GM12864 (cell line): ENCODE measurements around the gene EXOC3.

ENCODE experiments used
- DNase-seq: peaks from one replicate; pipeline ENCODE4 v3.0.0-alpha.2; 2011; ENCODE audit warnings: low read depth
- H3K4me3 ChIP-seq: 2 replicates; pipeline ENCODE4 v1.5.1; 2011; ENCODE audit warnings: mild to moderate bottlenecking, low read depth, low read length, control low read depth
- TF ChIP-seq, protein P1 (sequence below): IDR thresholded peaks from 2 replicates; pipeline ENCODE4 v1.5.1; 2011; ENCODE audit warnings: low read depth, mild to moderate bottlenecking, moderate library complexity, low read length, control low read depth, inconsistent platforms; ENCODE audit errors: missing control alignments

EXOC3 gene

GRCh38 chr5:454936-455335, 12.0 kb downstream of the EXOC3 start:
- H3K4me3 ChIP-seq = no peak overlapping the region
- TF ChIP-seq, protein P1, sequence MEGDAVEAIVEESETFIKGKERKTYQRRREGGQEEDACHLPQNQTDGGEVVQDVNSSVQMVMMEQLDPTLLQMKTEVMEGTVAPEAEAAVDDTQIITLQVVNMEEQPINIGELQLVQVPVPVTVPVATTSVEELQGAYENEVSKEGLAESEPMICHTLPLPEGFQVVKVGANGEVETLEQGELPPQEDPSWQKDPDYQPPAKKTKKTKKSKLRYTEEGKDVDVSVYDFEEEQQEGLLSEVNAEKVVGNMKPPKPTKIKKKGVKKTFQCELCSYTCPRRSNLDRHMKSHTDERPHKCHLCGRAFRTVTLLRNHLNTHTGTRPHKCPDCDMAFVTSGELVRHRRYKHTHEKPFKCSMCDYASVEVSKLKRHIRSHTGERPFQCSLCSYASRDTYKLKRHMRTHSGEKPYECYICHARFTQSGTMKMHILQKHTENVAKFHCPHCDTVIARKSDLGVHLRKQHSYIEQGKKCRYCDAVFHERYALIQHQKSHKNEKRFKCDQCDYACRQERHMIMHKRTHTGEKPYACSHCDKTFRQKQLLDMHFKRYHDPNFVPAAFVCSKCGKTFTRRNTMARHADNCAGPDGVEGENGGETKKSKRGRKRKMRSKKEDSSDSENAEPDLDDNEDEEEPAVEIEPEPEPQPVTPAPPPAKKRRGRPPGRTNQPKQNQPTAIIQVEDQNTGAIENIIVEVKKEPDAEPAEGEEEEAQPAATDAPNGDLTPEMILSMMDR = no peak

DNA sequence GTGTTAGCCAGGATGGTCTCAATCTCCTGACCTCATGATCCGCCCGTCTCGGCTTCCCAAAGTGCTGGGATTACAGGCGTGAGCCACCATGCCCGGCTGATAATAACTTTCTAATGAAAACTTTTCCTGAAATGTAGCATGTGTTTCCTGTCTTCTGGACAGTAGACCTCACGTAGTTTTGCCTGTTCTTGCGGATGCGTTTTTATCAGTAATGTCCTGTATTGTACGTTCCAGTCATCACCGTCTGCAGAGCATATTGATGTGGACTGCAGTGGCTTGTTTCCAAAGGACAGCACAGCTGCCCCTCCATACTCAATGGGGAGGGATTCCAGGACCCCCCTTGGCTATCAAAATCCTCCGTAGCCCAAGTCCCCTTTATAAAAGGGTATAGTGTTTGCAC, 12.8 kb downstream of the EXOC3 start:
- H3K4me3 ChIP-seq = no peak overlapping the region
- no peak for DNase-seq
- TF ChIP-seq, protein P1 = no peak

More at GRCh38 chr5:454936-455335, 12.0 kb downstream of the EXOC3 start:
- no peak for DNase-seq

DNA sequence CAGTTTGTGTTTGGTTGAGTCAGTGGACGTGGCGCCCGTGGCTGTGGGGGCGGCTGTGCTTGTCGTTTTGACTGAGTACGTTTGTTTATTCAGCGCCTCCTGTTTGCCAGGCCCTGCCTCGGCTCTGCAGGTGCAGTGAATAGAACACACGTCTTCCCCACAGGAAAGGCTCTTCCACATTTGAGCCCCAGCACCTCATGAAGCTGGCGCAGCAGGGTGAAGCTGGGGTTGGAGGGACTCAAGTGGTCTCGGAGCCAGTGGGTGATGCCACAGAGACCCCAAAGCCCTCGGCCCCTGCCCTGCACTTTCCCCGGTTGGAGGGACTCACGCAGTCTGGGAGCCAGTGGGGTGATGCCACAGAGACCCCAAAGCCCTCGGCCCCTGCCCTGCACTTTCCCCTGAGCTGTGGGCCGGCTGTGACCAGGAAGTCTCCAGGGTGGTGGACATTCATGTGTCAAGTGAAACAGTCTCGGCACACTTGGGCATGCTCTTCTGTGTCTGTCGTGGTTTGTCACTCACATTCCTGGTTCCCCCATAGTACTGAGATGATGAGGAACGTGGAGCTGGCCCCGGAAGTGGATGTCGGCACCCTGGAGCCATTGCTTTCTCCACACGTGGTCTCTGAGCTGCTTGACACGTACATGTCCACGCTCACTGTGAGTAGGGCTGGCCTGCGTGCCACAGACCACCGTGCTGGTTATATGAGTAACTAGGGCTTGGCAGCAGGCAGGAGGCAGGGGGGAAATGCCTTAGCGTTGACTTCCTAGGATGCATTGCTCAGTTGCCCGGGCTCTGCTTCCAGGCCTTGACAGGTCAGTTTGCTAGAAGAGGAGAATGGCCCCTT, 13.6 kb downstream of the EXOC3 start:
- H3K4me3 ChIP-seq = no peak overlapping the region
- DNase-seq = no peak
- TF ChIP-seq, protein P1 = no peak

GRCh38 chr5:457195-457961, 14.4 kb downstream of the EXOC3 start:
- no peak overlapping the region for H3K4me3 ChIP-seq
- TF ChIP-seq, protein P1 = no peak
- no peak for DNase-seq

DNA sequence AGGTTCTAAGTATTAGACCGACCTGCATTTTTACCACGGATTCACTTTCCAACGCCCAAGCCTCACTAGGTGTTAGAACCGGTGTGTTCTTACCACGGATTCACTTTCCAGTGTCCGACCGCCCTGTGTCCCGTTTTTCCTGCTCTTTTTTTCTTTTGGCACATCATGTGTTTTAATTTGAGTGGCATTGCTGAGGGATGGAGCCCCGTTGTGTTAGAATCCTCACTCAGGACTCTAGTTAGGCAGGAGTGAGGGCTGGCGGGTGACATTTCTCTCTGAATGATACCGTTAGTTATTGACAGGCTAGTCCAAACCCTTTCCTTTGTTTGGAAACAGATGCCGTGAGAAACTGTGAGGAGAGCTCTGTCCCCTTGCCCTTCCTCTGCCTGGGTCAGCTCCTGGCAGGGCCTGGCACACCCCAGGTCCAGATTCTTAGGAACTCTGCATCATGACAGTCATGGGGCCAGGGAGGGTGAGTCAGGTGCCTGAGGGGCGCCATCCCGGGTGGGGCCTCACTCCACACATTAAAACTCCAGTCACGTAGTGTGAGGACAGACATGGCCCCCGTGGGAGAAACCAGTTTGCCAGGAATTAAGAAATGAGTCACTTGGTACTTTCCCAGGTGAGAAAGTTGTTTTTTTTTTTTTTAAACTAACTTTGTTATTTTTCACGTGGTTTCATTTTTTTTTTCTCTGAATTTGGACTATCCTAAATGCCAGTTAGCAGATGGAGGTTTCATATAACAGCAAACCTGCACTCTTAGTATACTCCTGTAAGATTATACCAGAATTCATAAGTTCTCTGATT, 15.8 kb downstream of the EXOC3 start:
- DNase-seq = no peak
- TF ChIP-seq, protein P1 = no peak
- no peak overlapping the region for H3K4me3 ChIP-seq

DNA sequence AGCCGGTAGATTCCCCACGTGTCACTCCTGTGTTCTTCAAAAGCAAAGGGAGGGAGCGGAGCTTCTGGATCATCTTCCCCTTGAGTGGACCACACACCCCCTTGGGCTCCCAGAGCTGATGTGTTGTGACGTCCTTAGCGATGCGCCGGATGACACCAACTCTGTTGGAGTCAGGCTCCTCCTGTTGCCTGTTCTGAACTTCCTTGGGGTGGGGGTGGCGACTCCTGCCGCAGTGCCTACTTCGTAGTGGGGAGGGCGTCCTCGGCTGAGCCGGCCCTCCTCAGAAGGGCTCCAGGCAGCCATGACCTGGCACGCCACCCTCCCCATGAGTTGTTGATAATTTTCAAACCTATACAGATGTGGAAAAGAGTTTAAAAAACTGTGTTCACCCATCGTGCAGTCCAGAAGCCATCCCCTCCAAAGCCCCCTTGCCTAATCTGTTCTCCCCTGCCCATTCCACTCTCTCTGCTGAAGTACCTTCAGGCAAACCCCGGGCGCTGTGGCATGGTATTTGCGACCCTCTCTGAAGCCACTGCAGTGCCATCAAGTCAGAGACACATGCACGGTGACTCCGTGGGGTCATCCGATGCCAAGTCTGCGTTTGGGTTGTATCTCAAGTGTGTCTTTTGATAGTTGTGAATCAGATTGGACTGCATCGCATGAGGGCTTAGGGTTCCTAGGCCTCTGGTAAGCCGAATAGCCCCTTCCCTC, 16.7 kb downstream of the EXOC3 start:
- DNase-seq = no peak
- no peak overlapping the region for H3K4me3 ChIP-seq
- TF ChIP-seq, protein P1 = no peak
